PC-9 (cell line): ENCODE data around the gene ARHGAP22.

Experiments
- CTCF ChIP-seq: fragments of 200-600 bp; sonication (generic); conservative IDR thresholded peaks from 2 replicates; pipeline ENCODE4 v1.6.1; 2017; ENCODE audit warnings: mixed run types, antibody characterized with exemption, mild to moderate bottlenecking, moderate library complexity
- EZH2 ChIP-seq: fragments of 200-600 bp; sonication (generic); IDR thresholded peaks from 2 replicates; pipeline ENCODE4 v1.8.0; 2017; ENCODE audit warnings: antibody characterized with exemption, low read depth

- no peak for TF ChIP-seq CTCF
- no peak for TF ChIP-seq EZH2
These were observed 142.3 kb downstream of the ARHGAP22 start for GRCh38 chr10:48462482-48463020.
